CD4-positive, alpha-beta T cell treated with Interleukin-21 for 1 hour (primary cell): ENCODE results near the gene CYP26C1.

Source experiments
- DNase-seq: peaks from one replicate; pipeline ENCODE4 v3.0.0-alpha.2; 2020

CYP26C1 gene

GRCh38 chr10:93059975-93060886, at the start of gene CYP26C1:
Gene CYP26C1, plus strand, starts transcription at chr10:93060798. Its CDS starts 466 bp downstream, at chr10:93061264.
- no peak for DNase-seq

GRCh38 chr10:93015722-93016121, 44.9 kb upstream of the CYP26C1 start:
- DNase-seq = no peak

- no peak for DNase-seq
Measured at GRCh38 chr10:93023013-93023650, 37.5 kb upstream of the CYP26C1 start.

- DNase-seq = no peak
Measured at GRCh38 chr10:93026072-93026471, 34.5 kb upstream of the CYP26C1 start.

- DNase-seq = no peak
Measured at GRCh38 chr10:93027508-93027907, 33.1 kb upstream of the CYP26C1 start.

- DNase-seq = no peak
Measured at GRCh38 chr10:93028883-93029282, 31.7 kb upstream of the CYP26C1 start.

GRCh38 chr10:93030409-93030808, 30.2 kb upstream of the CYP26C1 start:
- DNase-seq = no peak

- DNase-seq = no peak
Measured at GRCh38 chr10:93032105-93032808, 28.3 kb upstream of the CYP26C1 start.

GRCh38 chr10:93032809-93033137, 27.8 kb upstream of the CYP26C1 start:
- no peak for DNase-seq

- no peak for DNase-seq
Measured at GRCh38 chr10:93034426-93034825, 26.2 kb upstream of the CYP26C1 start.

- DNase-seq = no peak
Measured at GRCh38 chr10:93039110-93039509, 21.5 kb upstream of the CYP26C1 start.

- DNase-seq = no peak
Measured at GRCh38 chr10:93039721-93040120, 20.9 kb upstream of the CYP26C1 start.

- DNase-seq = no peak
Measured at GRCh38 chr10:93054486-93054885, 6.1 kb upstream of the CYP26C1 start.

GRCh38 chr10:93058139-93058538, 2.5 kb upstream of the CYP26C1 start:
- DNase-seq = no peak

- no peak for DNase-seq
Measured at GRCh38 chr10:93060887-93061593, 442 bp downstream of the CYP26C1 start.

- no peak for DNase-seq
Measured at GRCh38 chr10:93061594-93062513, 1.3 kb downstream of the CYP26C1 start.

GRCh38 chr10:93062514-93063143, 2.0 kb downstream of the CYP26C1 start:
- DNase-seq = peak; percentile 24

GRCh38 chr10:93063144-93063976, 2.8 kb downstream of the CYP26C1 start:
- no peak for DNase-seq

GRCh38 chr10:93063977-93064660, 3.5 kb downstream of the CYP26C1 start:
- no peak for DNase-seq
